CD14-positive monocyte (primary cell): ENCODE data around the gene XPO5. TPM values are rescaled to one million over a fixed set of nuclear protein-coding genes. Genes with fewer than 3 reads are reported as not detected.

ENCODE experiments used
- DNase-seq, 3 donors: peaks; one replicate each; pipeline ENCODE4 v3.0.0-alpha.2; 2011 to 2022
- H2AFZ ChIP-seq: 2 replicates; pipeline ENCODE4 v1.6.0; 2012; ENCODE audit warnings: mild to moderate bottlenecking, low read depth, low read length, inconsistent platforms; ENCODE audit not compliant: insufficient read depth, poor library complexity, severe bottlenecking
- H3K27ac ChIP-seq, 2 donors: 1 replicate in 1 of 2; 2 replicates in 1 of 2; pipeline ENCODE4 v1.5.1; 2012 to 2013; ENCODE audit warnings: low read length in 2 of 2, control low read depth in 1 of 2, inconsistent platforms in 1 of 2, low read depth in 1 of 2, mild to moderate bottlenecking in 1 of 2
- H3K27me3 ChIP-seq, 2 donors: one replicate each; pipeline versions ENCODE4 v1.6.0 to v1.6.1; 2011 to 2013; ENCODE audit warnings: low read length in 2 of 2; ENCODE audit not compliant: control insufficient read depth in 2 of 2, insufficient read depth in 2 of 2
- H3K36me3 ChIP-seq, 2 donors: replicated peaks in 1 of 2; 1 replicate in 1 of 2; 2 replicates in 1 of 2; pipeline versions ENCODE4 v1.5.1 to v1.6.1; 2012 to 2013; ENCODE audit warnings: low read length in 2 of 2, control low read depth in 1 of 2, inconsistent platforms in 1 of 2, mild to moderate bottlenecking in 1 of 2; ENCODE audit not compliant: insufficient read depth in 2 of 2, control insufficient read depth in 1 of 2
- H3K4me1 ChIP-seq, 2 donors: 1 replicate in 1 of 2; 2 replicates in 1 of 2; pipeline versions ENCODE4 v1.5.1 to v1.6.1; 2012 to 2013; ENCODE audit warnings: low read length in 2 of 2, control low read depth in 1 of 2, inconsistent platforms in 1 of 2, mild to moderate bottlenecking in 1 of 2, moderate library complexity in 1 of 2; ENCODE audit not compliant: insufficient read depth in 2 of 2, control insufficient read depth in 1 of 2
- H3K4me2 ChIP-seq: replicated peaks from 2 replicates; pipeline ENCODE3; 2012; ENCODE audit warnings: low read length, moderate library complexity, mild to moderate bottlenecking; ENCODE audit not compliant: poor library complexity, severe bottlenecking; ENCODE audit errors: extremely low read depth
- H3K4me3 ChIP-seq, 3 experiments: fragments of 200-600 bp in 1 of 3; sonication (generic) in 1 of 3; replicated peaks in 1 of 3; 1 replicate in 2 of 3; 2 replicates in 1 of 3; pipeline ENCODE4 v1.5.1; 2011 to 2013; ENCODE audit warnings: low read length in 3 of 3, mild to moderate bottlenecking in 3 of 3, control low read depth in 2 of 3, low read depth in 2 of 3, inconsistent platforms in 1 of 3, moderate library complexity in 1 of 3
- H3K79me2 ChIP-seq: 2 replicates; pipeline ENCODE4 v1.6.0; 2012; ENCODE audit warnings: mild to moderate bottlenecking, control low read depth, inconsistent platforms, low read length, moderate library complexity; ENCODE audit not compliant: insufficient read depth
- H3K9ac ChIP-seq: 2 replicates; pipeline ENCODE4 v1.6.0; 2017; ENCODE audit warnings: low read length, mild to moderate bottlenecking; ENCODE audit not compliant: insufficient read depth, poor library complexity, severe bottlenecking
- H3K9me3 ChIP-seq, 2 donors: replicated peaks in 1 of 2; 1 replicate in 1 of 2; 2 replicates in 1 of 2; pipeline versions ENCODE4 v1.5.1 to v1.6.1; 2012 to 2013; ENCODE audit warnings: low read length in 2 of 2, control low read depth in 1 of 2; ENCODE audit not compliant: control insufficient read depth in 1 of 2, insufficient read depth in 1 of 2
- H4K20me1 ChIP-seq: 2 replicates; pipeline ENCODE4 v1.6.0; 2012; ENCODE audit warnings: mild to moderate bottlenecking, low read length, control low read depth, moderate library complexity; ENCODE audit not compliant: insufficient read depth
- H3K27ac Mint-ChIP-seq, 7 donors: one replicate each; pipeline ENCODE4 v1.8.0; 2020; ENCODE audit warnings: mild to moderate bottlenecking in 7 of 7, mixed read lengths in 7 of 7, moderate library complexity in 6 of 7, inconsistent platforms in 2 of 7
- H3K27me3 Mint-ChIP-seq, 3 donors: one replicate each; pipeline ENCODE4 v1.8.0; 2021 to 2022; ENCODE audit warnings: low read depth in 3 of 3, mild to moderate bottlenecking in 3 of 3, mixed read lengths in 3 of 3, moderate library complexity in 3 of 3, inconsistent platforms in 1 of 3
- H3K36me3 Mint-ChIP-seq, 2 donors: one replicate each; pipeline ENCODE4 v1.8.0; 2020; ENCODE audit warnings: mixed read lengths in 2 of 2, inconsistent platforms in 1 of 2, mild to moderate bottlenecking in 1 of 2
- H3K4me1 Mint-ChIP-seq: one replicate; pipeline ENCODE4 v1.8.0; 2020; ENCODE audit warnings: mild to moderate bottlenecking, mixed read lengths
- H3K4me3 Mint-ChIP-seq, 2 donors: one replicate each; pipeline ENCODE4 v1.8.0; 2020; ENCODE audit warnings: mild to moderate bottlenecking in 2 of 2, mixed read lengths in 2 of 2, moderate library complexity in 1 of 2
- H3K9me3 Mint-ChIP-seq, 7 donors: one replicate each; pipeline ENCODE4 v1.8.0; 2020 to 2022; ENCODE audit warnings: mixed read lengths in 7 of 7, mild to moderate bottlenecking in 6 of 7, moderate library complexity in 6 of 7, inconsistent platforms in 2 of 7
- CTCF ChIP-seq: fragments of 200-600 bp; IDR thresholded peaks from one replicate; pipeline ENCODE4 v1.8.0; 2022; ENCODE audit warnings: antibody characterized with exemption, mild to moderate bottlenecking
- WGBS: methylation state at CpG from one replicate; pipeline ENCODE4 v1.1.5; 2013; ENCODE audit warnings: missing lambda C conversion rate; ENCODE audit not compliant: insufficient coverage; 5-methylcytosine and 5-hydroxymethylcytosine counted together
- intact Hi-C, 2 donors: fragments of 100-400 bp; cut with micrococcal nuclease; formaldehyde crosslinking; loops; one replicate each; pipeline versions ENCODE4 v1.15.0 to v1.15.1; 2023
- polyA plus RNA-seq, 3 donors: library from polyadenylated mRNA; depleted of rRNA in 1 of 3; unstranded in 2 of 3; stranded (reverse) in 1 of 3; fragments of 300-500 nt in 2 of 3; fragments of >200 nt in 1 of 3; fragmentation: Illumina TruSeq in 2 of 3; gene quantifications; 1 replicate in 2 of 3; 2 replicates in 1 of 3; pipeline ENCODE4 v1.2.3, GENCODE V29; 2012 to 2021

Gene XPO5
- polyA plus RNA-seq, 3 donors, result 8.0 to 17.5 (median 13.8) TPM

- peaks cover 48 to 61% of the 10 kb centered on the region in 2 donors for H3K36me3 Mint-ChIP-seq
- WGBS, result 91% methylated on average over 9 of the region's 10 CpGs
- Histone ChIP-seq H3K27ac (no peak overlapping the region), H3K36me3 (peaks cover 40 to 57% of the 10 kb centered on the region in 2 donors), H3K9me3 (peaks cover 0 to 3% of the 10 kb centered on the region in 2 donors), H3K79me2 (peaks cover 18% of the 10 kb centered on the region), H3K4me2 (peak overlapping the region; percentile 96), H3K4me3 (peak overlapping the region in 1 of 3 experiments; percentile 78), H3K27me3 (peaks cover 11 to 27% of the 10 kb centered on the region in 2 donors), H3K9ac (peak overlapping the region; percentile 39), H4K20me1 (peaks cover 51% of the 10 kb centered on the region), H3K4me1 (peaks cover 27 to 45% of the 10 kb centered on the region in 2 donors), H2AFZ (no peak overlapping the region)
- H3K9me3 Mint-ChIP-seq, result peaks cover 0 to 13% (median 0%) of the 10 kb centered on the region in 7 donors
- no peak for TF ChIP-seq CTCF
- no peak for DNase-seq
- peak overlapping the region; percentile 74 to 97 for H3K4me3 Mint-ChIP-seq
- peaks cover 22 to 36% (median 23%) of the 10 kb centered on the region in 3 donors for H3K27me3 Mint-ChIP-seq
- intact Hi-C loops, result loop anchor here (10.0 kb wide), 3 partner anchors 146 to 496 kb away; partner anchors contain the start of genes KLHDC3 (in 1 of the 2), MEA1 (in 1 of the 2), SRF (in 1 of the 2) and ZNF318 (in 1 of the 2)
- H3K4me1 Mint-ChIP-seq, result peaks cover 50% of the 10 kb centered on the region
- H3K27ac Mint-ChIP-seq, result peak overlapping the region in 1 of 7 donors; percentile 46
Observed at GRCh38 chr6:43510827-43511163, 65.0 kb downstream of the XPO5 start.

- H3K9me3 ChIP-seq, result peaks cover 0 to 3% of the 10 kb centered on the region in 2 donors
- peaks cover 44% of the 10 kb centered on the region for H3K4me1 Mint-ChIP-seq
- peaks cover 45% of the 10 kb centered on the region for H4K20me1 ChIP-seq
- peak; percentile 70 to 82 (median 74) for DNase-seq
- WGBS, result 16% methylated on average over 95 of the region's 96 CpGs
- H3K79me2 ChIP-seq, result peaks cover 12% of the 10 kb centered on the region
- peak within 1 kb of the TSS; percentile 75 for H2AFZ ChIP-seq
- peaks cover 21 to 39% of the 10 kb centered on the region in 2 donors for H3K4me1 ChIP-seq
- peak within 1 kb of the TSS; percentile 13 to 78 (median 46) for H3K4me3 ChIP-seq
- no peak for TF ChIP-seq CTCF
- intact Hi-C loops, result loop anchor here (5.0 to 10.0 kb wide), 5 partner anchors 145 to 495 kb away; partner anchors contain the start of genes KLHDC3 (in 1 of the 2), MEA1 (in 1 of the 2), SRF (in 1 of the 2) and ZNF318 (in 1 of the 2)
- H3K27ac ChIP-seq, result no peak within 1 kb of the TSS
- H3K27me3 Mint-ChIP-seq, result peaks cover 22 to 36% (median 23%) of the 10 kb centered on the region in 3 donors
- peaks cover 0 to 13% (median 0%) of the 10 kb centered on the region in 7 donors for H3K9me3 Mint-ChIP-seq
- peak within 1 kb of the TSS; percentile 39 for H3K9ac ChIP-seq
- peak within 1 kb of the TSS; percentile 74 to 97 for H3K4me3 Mint-ChIP-seq
- peak within 1 kb of the TSS in 3 of 7 donors; percentile 60 to 75 (median 61) for H3K27ac Mint-ChIP-seq
- H3K27me3 ChIP-seq, result peaks cover 11 to 27% of the 10 kb centered on the region in 2 donors
- peaks cover 43 to 57% of the 10 kb centered on the region in 2 donors for H3K36me3 ChIP-seq
- peaks cover 48 to 61% of the 10 kb centered on the region in 2 donors for H3K36me3 Mint-ChIP-seq
- H3K4me2 ChIP-seq, result peak within 1 kb of the TSS; percentile 96
Observed at GRCh38 chr6:43509984-43510826, 65.6 kb downstream of the XPO5 start, which contains the start of gene LRRC73. LRRC73 (minus strand) TSS chr6:43510346; CDS start chr6:43509785, 561 bp downstream.
